HG02970 (cell line): ENCODE results near the gene EIF2S2.
"Not testable (repeated sequence)": the region's sequence is repeated elsewhere in the genome, so short reads cannot be mapped to it uniquely, and the experiment has no call there.

Experiments
- ATAC-seq: cut with Tn5 transposase; IDR thresholded peaks from one replicate; pipeline ENCODE4 v1.9.1; 2021; ENCODE audit warnings: mild to moderate bottlenecking, moderate library complexity, moderate number of reproducible peaks; ENCODE audit not compliant: unreplicated experiment, low FRiP score

EIF2S2 gene

GRCh38 chr20:34111702-34112599, at the start of gene EIF2S2:
TSS of gene EIF2S2 (minus strand) at chr20:34112243. CDS start at chr20:34112110, 133 bp downstream.
- ATAC-seq: peak; percentile 94

- ATAC-seq: not testable (repeated sequence)
Observed at GRCh38 chr20:34157697-34158096, 45.7 kb upstream of the EIF2S2 start.

- ATAC-seq: no peak
Observed at GRCh38 chr20:34155836-34156235, 43.8 kb upstream of the EIF2S2 start.

- not testable (repeated sequence) for ATAC-seq
Observed at GRCh38 chr20:34153169-34153568, 41.1 kb upstream of the EIF2S2 start.

- ATAC-seq: not testable (repeated sequence)
Observed at GRCh38 chr20:34152073-34152472, 40.0 kb upstream of the EIF2S2 start.

- no peak for ATAC-seq
Observed at GRCh38 chr20:34150306-34151000, 38.4 kb upstream of the EIF2S2 start.

- no peak for ATAC-seq
Observed at GRCh38 chr20:34145280-34145819, 33.3 kb upstream of the EIF2S2 start.

GRCh38 chr20:34143951-34144350, 31.9 kb upstream of the EIF2S2 start:
- ATAC-seq: no peak

GRCh38 chr20:34142121-34142520, 30.1 kb upstream of the EIF2S2 start:
- no peak for ATAC-seq

- ATAC-seq: no peak
Observed at GRCh38 chr20:34141293-34141692, 29.2 kb upstream of the EIF2S2 start.

GRCh38 chr20:34135525-34136275, 23.7 kb upstream of the EIF2S2 start:
- not testable (repeated sequence) for ATAC-seq

- ATAC-seq: not testable (repeated sequence)
Observed at GRCh38 chr20:34133365-34133860, 21.4 kb upstream of the EIF2S2 start.

- not testable (repeated sequence) for ATAC-seq
Observed at GRCh38 chr20:34132943-34133342, 20.9 kb upstream of the EIF2S2 start.

GRCh38 chr20:34132491-34132890, 20.4 kb upstream of the EIF2S2 start:
- not testable (repeated sequence) for ATAC-seq

- no peak for ATAC-seq
Observed at GRCh38 chr20:34131491-34131890, 19.4 kb upstream of the EIF2S2 start.

GRCh38 chr20:34129518-34130162, 17.6 kb upstream of the EIF2S2 start:
- peak; percentile 64 for ATAC-seq

GRCh38 chr20:34127792-34128191, 15.7 kb upstream of the EIF2S2 start:
- ATAC-seq: no peak

GRCh38 chr20:34124469-34125249, 12.6 kb upstream of the EIF2S2 start:
- no peak for ATAC-seq

GRCh38 chr20:34123309-34123708, 11.3 kb upstream of the EIF2S2 start:
- ATAC-seq: no peak
